ENCODE results near the gene NT5DC1. TPM values are rescaled to one million over a fixed set of nuclear protein-coding genes. Genes with fewer than 3 reads are reported as not detected.

The NT5DC1 gene
- total RNA-seq, 4 donors from 2014 or later = 5.0 to 34.5 (median 21.0) TPM

DNA sequence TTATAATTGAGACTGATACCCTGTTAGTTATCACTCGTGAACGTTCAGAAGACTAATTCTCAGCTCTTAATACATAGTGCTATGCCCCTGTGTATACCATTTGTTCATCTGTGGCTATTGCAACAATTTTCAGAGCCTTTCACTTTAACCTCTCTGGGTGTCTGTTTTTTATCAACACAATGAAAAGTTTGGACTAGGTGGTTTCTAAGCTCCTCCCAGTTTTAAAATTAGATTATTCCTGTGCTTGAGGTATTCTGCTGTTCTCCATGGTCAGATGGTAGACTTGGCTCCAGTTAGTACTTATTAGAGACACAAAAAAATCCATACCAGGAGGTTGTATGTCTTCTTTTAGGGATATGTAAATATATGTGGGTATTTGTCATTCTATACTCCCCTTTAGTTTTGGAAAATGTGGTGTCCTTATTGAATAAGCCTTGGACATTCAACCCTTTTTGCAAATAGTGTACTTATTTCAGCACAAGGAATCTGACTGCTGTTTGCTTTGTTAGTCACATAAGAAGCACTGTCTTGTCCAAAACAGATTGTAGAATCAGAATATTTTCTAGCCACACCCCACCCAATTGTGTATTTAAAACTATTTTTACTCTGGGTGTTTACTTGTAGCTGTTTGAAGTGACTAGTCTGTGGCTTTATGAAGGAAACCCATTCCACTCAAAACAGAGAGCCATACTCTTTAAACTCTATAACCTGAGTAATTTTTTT lies 27.3 kb downstream of the NT5DC1 start:
- TF ChIP-seq, protein P1, sequence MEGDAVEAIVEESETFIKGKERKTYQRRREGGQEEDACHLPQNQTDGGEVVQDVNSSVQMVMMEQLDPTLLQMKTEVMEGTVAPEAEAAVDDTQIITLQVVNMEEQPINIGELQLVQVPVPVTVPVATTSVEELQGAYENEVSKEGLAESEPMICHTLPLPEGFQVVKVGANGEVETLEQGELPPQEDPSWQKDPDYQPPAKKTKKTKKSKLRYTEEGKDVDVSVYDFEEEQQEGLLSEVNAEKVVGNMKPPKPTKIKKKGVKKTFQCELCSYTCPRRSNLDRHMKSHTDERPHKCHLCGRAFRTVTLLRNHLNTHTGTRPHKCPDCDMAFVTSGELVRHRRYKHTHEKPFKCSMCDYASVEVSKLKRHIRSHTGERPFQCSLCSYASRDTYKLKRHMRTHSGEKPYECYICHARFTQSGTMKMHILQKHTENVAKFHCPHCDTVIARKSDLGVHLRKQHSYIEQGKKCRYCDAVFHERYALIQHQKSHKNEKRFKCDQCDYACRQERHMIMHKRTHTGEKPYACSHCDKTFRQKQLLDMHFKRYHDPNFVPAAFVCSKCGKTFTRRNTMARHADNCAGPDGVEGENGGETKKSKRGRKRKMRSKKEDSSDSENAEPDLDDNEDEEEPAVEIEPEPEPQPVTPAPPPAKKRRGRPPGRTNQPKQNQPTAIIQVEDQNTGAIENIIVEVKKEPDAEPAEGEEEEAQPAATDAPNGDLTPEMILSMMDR (IDR thresholded peaks at IDR 0.05) = no peak
- TF ChIP-seq POLR2A (IDR thresholded peaks at IDR 0.05) = no peak
- no peaks in the 10 kb centered on the region for H3K9me3 ChIP-seq
- H3K27ac ChIP-seq = no peak overlapping the region
- no peaks in the 10 kb centered on the region for H3K4me1 ChIP-seq
- no peak overlapping the region for H3K4me3 ChIP-seq
- H3K27me3 ChIP-seq = no peaks in the 10 kb centered on the region
- H3K36me3 ChIP-seq = no peaks in the 10 kb centered on the region
- DNase-seq = no peak

GRCh38 chr6:116133453-116133852 lies 32.8 kb downstream of the NT5DC1 start:
- no peak for DNase-seq
- H3K27me3 ChIP-seq = no peaks in the 10 kb centered on the region
- H3K4me1 ChIP-seq = no peaks in the 10 kb centered on the region
- no peak overlapping the region for H3K27ac ChIP-seq
- no peak overlapping the region for H3K4me3 ChIP-seq
- no peaks in the 10 kb centered on the region for H3K9me3 ChIP-seq
- TF ChIP-seq, protein P1 (IDR thresholded peaks at IDR 0.05) = no peak
- no peak for TF ChIP-seq POLR2A (IDR thresholded peaks at IDR 0.05)
- no peaks in the 10 kb centered on the region for H3K36me3 ChIP-seq

DNA sequence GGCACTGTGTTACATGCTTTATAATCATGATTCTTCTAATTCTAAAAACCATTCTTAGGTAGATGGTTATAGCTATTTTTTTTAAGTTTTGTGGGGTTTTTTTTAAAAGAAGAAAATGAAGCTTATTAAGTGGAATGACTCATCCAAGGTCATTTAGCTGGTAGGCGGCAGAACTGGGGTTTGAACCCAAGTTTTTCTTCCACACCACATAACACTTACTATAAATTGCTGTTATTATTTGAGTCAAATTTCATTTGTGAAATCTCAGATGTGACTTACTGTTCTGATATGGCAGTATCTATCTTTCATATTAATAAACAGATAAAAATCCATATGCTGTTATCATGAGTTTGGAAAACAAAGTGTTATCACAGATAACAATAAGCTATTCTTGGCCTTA lies 35.7 kb downstream of the NT5DC1 start:
- no peaks in the 10 kb centered on the region for H3K4me1 ChIP-seq
- H3K27ac ChIP-seq = no peak overlapping the region
- DNase-seq = no peak
- H3K36me3 ChIP-seq = no peaks in the 10 kb centered on the region
- TF ChIP-seq POLR2A (IDR thresholded peaks at IDR 0.05) = no peak
- TF ChIP-seq, protein P1 (IDR thresholded peaks at IDR 0.05) = no peak
- no peaks in the 10 kb centered on the region for H3K9me3 ChIP-seq
- no peak overlapping the region for H3K4me3 ChIP-seq
- H3K27me3 ChIP-seq = no peaks in the 10 kb centered on the region

- Histone ChIP-seq H3K4me3 (no peak overlapping the region), H3K36me3 (no peaks in the 10 kb centered on the region), H3K27me3 (no peaks in the 10 kb centered on the region), H3K27ac (no peak overlapping the region), H3K4me1 (no peaks in the 10 kb centered on the region), H3K9me3 (no peaks in the 10 kb centered on the region)
- TF ChIP-seq, protein P1 (IDR thresholded peaks at IDR 0.05) = no peak
- TF ChIP-seq POLR2A (IDR thresholded peaks at IDR 0.05) = no peak
- DNase-seq = no peak
Observed at GRCh38 chr6:116136933-116137340, 36.3 kb downstream of the NT5DC1 start.

DNA sequence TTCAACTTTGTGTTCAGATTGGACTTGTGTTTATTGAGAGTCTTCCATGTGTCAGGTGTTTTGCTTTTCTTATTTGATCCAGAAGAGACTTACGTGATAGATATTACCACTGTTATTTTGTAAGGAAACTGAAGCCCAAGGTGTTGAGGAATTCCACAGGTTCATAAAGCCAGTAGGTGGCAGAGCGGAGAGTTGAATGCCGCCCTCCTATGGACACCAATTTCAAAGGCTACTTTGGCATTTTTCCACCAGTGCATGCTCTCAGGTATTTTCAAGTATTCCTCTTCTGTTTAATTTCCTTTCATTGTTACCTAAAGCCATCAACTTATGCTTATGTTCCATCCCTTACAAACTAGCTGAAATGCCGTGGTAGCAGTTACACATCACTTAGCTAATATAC lies 39.3 kb downstream of the NT5DC1 start:
- H3K27ac ChIP-seq = no peak overlapping the region
- H3K4me1 ChIP-seq = no peaks in the 10 kb centered on the region
- H3K9me3 ChIP-seq = no peaks in the 10 kb centered on the region
- H3K27me3 ChIP-seq = no peaks in the 10 kb centered on the region
- H3K36me3 ChIP-seq = no peaks in the 10 kb centered on the region
- DNase-seq = no peak
- H3K4me3 ChIP-seq = no peak overlapping the region
- TF ChIP-seq, protein P1 (IDR thresholded peaks at IDR 0.05) = no peak
- TF ChIP-seq POLR2A (IDR thresholded peaks at IDR 0.05) = no peak

All from Peyer's patch (tissue), 4 donors.